8988T (cell line): Measurements from ENCODE around the gene RAB40B.

Experiments used
- DNase-seq: peaks from one replicate; pipeline ENCODE4 v3.0.0; 2011

The RAB40B gene

GRCh38 chr17:82690786-82691489 is 7.6 kb downstream of the RAB40B start:
- no peak for DNase-seq

- no peak for DNase-seq
Measured at GRCh38 chr17:82689077-82689476, 9.4 kb downstream of the RAB40B start.

- no peak for DNase-seq
Measured at GRCh38 chr17:82687871-82688270, 10.6 kb downstream of the RAB40B start.

- no peak for DNase-seq
Measured at GRCh38 chr17:82687375-82687861, 11.1 kb downstream of the RAB40B start.

- DNase-seq = no peak
Measured at GRCh38 chr17:82686366-82687324, 11.9 kb downstream of the RAB40B start.

- DNase-seq = no peak
Measured at GRCh38 chr17:82685291-82685690, 13.2 kb downstream of the RAB40B start.

GRCh38 chr17:82684228-82684841 is 14.2 kb downstream of the RAB40B start:
- DNase-seq = no peak

GRCh38 chr17:82683534-82683933 is 15.0 kb downstream of the RAB40B start:
- DNase-seq = no peak

GRCh38 chr17:82681547-82681946 is 17.0 kb downstream of the RAB40B start:
- DNase-seq = no peak

- DNase-seq = no peak
Measured at GRCh38 chr17:82679586-82680465, 18.7 kb downstream of the RAB40B start.

GRCh38 chr17:82678265-82678891 is 20.1 kb downstream of the RAB40B start:
- DNase-seq = no peak

GRCh38 chr17:82677353-82677925 is 21.1 kb downstream of the RAB40B start:
- DNase-seq = no peak

- DNase-seq = no peak
Measured at GRCh38 chr17:82675476-82676245, 22.8 kb downstream of the RAB40B start.

GRCh38 chr17:82674656-82675475 is 23.6 kb downstream of the RAB40B start:
- DNase-seq = no peak

GRCh38 chr17:82670661-82671450 is 27.6 kb downstream of the RAB40B start:
- no peak for DNase-seq

GRCh38 chr17:82668631-82669099 is 29.8 kb downstream of the RAB40B start:
- DNase-seq = peak; percentile 66

- DNase-seq = no peak
Measured at GRCh38 chr17:82668024-82668630, 30.4 kb downstream of the RAB40B start.

- DNase-seq = no peak
Measured at GRCh38 chr17:82667668-82668000, 30.9 kb downstream of the RAB40B start.
